ENCODE measurements around the gene FRMD8.

GRCh38 chr11:65410936-65411680, 24.7 kb downstream of the FRMD8 start:
- TF ChIP-seq POLR2AphosphoS5 (IDR thresholded peaks at IDR 0.05; ENCODE audit: borderline replicate concordance, low read depth, low read length) (no peak), EZH2 (IDR thresholded peaks at IDR 0.05) (no peak)

Measured in SK-N-MC (cell line).